ENCODE data around the gene HOXB13.

Gene HOXB13

GRCh38 chr17:48711128-48711527, 17.4 kb downstream of the HOXB13 start:
- no peak for DNase-seq (ENCODE audit: low read depth in 2 of 2)

- no peak for DNase-seq (ENCODE audit: low read depth in 2 of 2)
Measured at GRCh38 chr17:48704361-48705248, 23.9 kb downstream of the HOXB13 start.

GRCh38 chr17:48701864-48702532, 26.6 kb downstream of the HOXB13 start:
- no peak for DNase-seq (ENCODE audit: low read depth in 2 of 2)

GRCh38 chr17:48693178-48693577, 35.4 kb downstream of the HOXB13 start:
- no peak for DNase-seq (ENCODE audit: low read depth in 2 of 2)

- no peak for DNase-seq (ENCODE audit: low read depth in 2 of 2)
Measured at GRCh38 chr17:48692049-48692448, 36.5 kb downstream of the HOXB13 start.

GRCh38 chr17:48690655-48691054, 37.9 kb downstream of the HOXB13 start:
- no peak for DNase-seq (ENCODE audit: low read depth in 2 of 2)

- no peak for DNase-seq (ENCODE audit: low read depth in 2 of 2)
Measured at GRCh38 chr17:48681609-48682008, 46.9 kb downstream of the HOXB13 start.

- DNase-seq (ENCODE audit: low read depth in 2 of 2): no peak
Measured at GRCh38 chr17:48679385-48680096, 49.0 kb downstream of the HOXB13 start.

- peak; percentile 24 to 61 for DNase-seq (ENCODE audit: low read depth in 2 of 2)
Measured at GRCh38 chr17:48678141-48678971, 50.2 kb downstream of the HOXB13 start.

- no peak for DNase-seq (ENCODE audit: low read depth in 2 of 2)
Measured at GRCh38 chr17:48676963-48677558, 51.5 kb downstream of the HOXB13 start.

Data from stimulated activated CD4-positive, alpha-beta T cell treated with anti-CD3 and anti-CD28 coated beads, Interleukin-1b, Interleukin-23, amount 100 ng/mL, for 1 hour (primary cell).